HEK293 (cell line): Measurements from ENCODE around the gene GNAZ.

Source experiments
- CTCF ChIA-PET: fragments of 350-600 bp; formaldehyde crosslinking; extraction: SDS; loops from one replicate; lab custom pipeline; 2021; ENCODE audit warnings: antibody characterized with exemption; lab: Yijun Ruan, JAX
- POLR2A ChIA-PET: fragments of 300-600 bp; formaldehyde crosslinking; extraction: SDS; loops from one replicate; lab custom pipeline; 2020; ENCODE audit warnings: antibody characterized with exemption, inconsistent platforms; lab: Yijun Ruan, JAX
- H3K27ac ChIP-seq: fragments of 200-500 bp; sonication (Bioruptor generic); 2 replicates; pipeline ENCODE4 v1.5.1; 2014; ENCODE audit warnings: low read depth, low read length, control low read depth, inconsistent platforms; ENCODE audit errors: extremely low read depth
- H3K36me3 ChIP-seq, 2 experiments: fragments of 200-500 bp in 1 of 2; sonication (Bioruptor generic) in 1 of 2; 1 replicate in 1 of 2; 2 replicates in 1 of 2; pipeline ENCODE4 v1.5.1; 2014 to 2017; ENCODE audit warnings: inconsistent platforms in 2 of 2, low read length in 2 of 2; ENCODE audit not compliant: control insufficient read depth in 2 of 2, insufficient read depth in 1 of 2
- H3K4me1 ChIP-seq: fragments of 200-500 bp; sonication (Bioruptor generic); 2 replicates; pipeline ENCODE4 v1.5.1; 2014; ENCODE audit warnings: mild to moderate bottlenecking, low read length, inconsistent platforms; ENCODE audit not compliant: control insufficient read depth, insufficient read depth
- H3K4me3 ChIP-seq: 2 replicates; pipeline ENCODE4 v1.5.1; 2011; ENCODE audit warnings: low read depth, mild to moderate bottlenecking, control low read depth, low read length, moderate library complexity
- H3K9me3 ChIP-seq: fragments of 200-500 bp; sonication (Bioruptor generic); 2 replicates; pipeline ENCODE4 v1.5.1; 2014; ENCODE audit warnings: low read depth, low read length, inconsistent platforms; ENCODE audit not compliant: control insufficient read depth, insufficient read depth
- BCL6B ChIP-seq: fragments of 450-650 bp; formaldehyde crosslinking; IDR thresholded peaks from 2 replicates; pipeline ENCODE4 v1.5.1; 2017; ENCODE audit warnings: missing biosample characterization, missing genetic modification characterization
- INSM2 ChIP-seq: fragments of 450-650 bp; formaldehyde crosslinking; IDR thresholded peaks from 2 replicates; pipeline ENCODE4 v1.5.1; 2016; ENCODE audit warnings: missing biosample characterization, missing genetic modification characterization
- KLF9 ChIP-seq: fragments of 450-650 bp; formaldehyde crosslinking; IDR thresholded peaks from 2 replicates; pipeline ENCODE4 v1.5.1; 2016; ENCODE audit warnings: missing biosample characterization, missing genetic modification characterization, low read depth
- ZNF157 ChIP-seq: fragments of 450-650 bp; formaldehyde crosslinking; IDR thresholded peaks from 2 replicates; pipeline ENCODE4 v1.5.1; 2016; ENCODE audit warnings: missing biosample characterization, missing genetic modification characterization
- ZNF24 ChIP-seq: fragments of 450-650 bp; formaldehyde crosslinking; IDR thresholded peaks from 2 replicates; pipeline ENCODE4 v1.5.1; 2016; ENCODE audit warnings: missing biosample characterization, missing genetic modification characterization
- ZNF26 ChIP-seq: fragments of 450-650 bp; formaldehyde crosslinking; IDR thresholded peaks from 2 replicates; pipeline ENCODE4 v1.5.1; 2016; ENCODE audit warnings: missing biosample characterization, missing genetic modification characterization
- ZNF366 ChIP-seq: fragments of 450-650 bp; formaldehyde crosslinking; conservative IDR thresholded peaks from 2 replicates; pipeline ENCODE4 v1.5.1; 2016; ENCODE audit warnings: missing biosample characterization, missing genetic modification characterization
- ZNF521 ChIP-seq: fragments of 450-650 bp; formaldehyde crosslinking; IDR thresholded peaks from 2 replicates; pipeline ENCODE4 v1.5.1; 2017; ENCODE audit warnings: missing biosample characterization, mild to moderate bottlenecking, missing genetic modification characterization
- ZNF692 ChIP-seq: fragments of 450-650 bp; formaldehyde crosslinking; IDR thresholded peaks from 2 replicates; pipeline ENCODE4 v1.5.1; 2016; ENCODE audit warnings: missing biosample characterization, missing genetic modification characterization
- TF ChIP-seq, protein P1 (sequence below): fragments of 450-650 bp; IDR thresholded peaks from 2 replicates; pipeline ENCODE4 v1.5.1; 2018; ENCODE audit warnings: missing biosample characterization, missing genetic modification characterization
- TF ChIP-seq, protein P2 (sequence below): fragments of 450-650 bp; formaldehyde crosslinking; IDR thresholded peaks from 2 replicates; pipeline ENCODE4 v1.5.1; 2016; ENCODE audit warnings: missing biosample characterization, missing genetic modification characterization
- TF ChIP-seq, protein P3 (sequence below): fragments of 450-650 bp; formaldehyde crosslinking; IDR thresholded peaks from 2 replicates; pipeline ENCODE4 v1.5.1; 2016; ENCODE audit warnings: missing biosample characterization, missing genetic modification characterization, borderline replicate concordance

GNAZ gene

GRCh38 chr22:23130697-23131096 lies 60.4 kb downstream of the GNAZ start:
- H3K4me1 ChIP-seq = no peaks in the 10 kb centered on the region
- CTCF ChIA-PET = interaction anchor here (0.6 to 6.1 kb wide), 6 partner anchors 47 to 924 kb away, joined by 3 to 161 read pairs (median 3); no protein-coding TSS in a partner anchor
- POLR2A ChIA-PET = interaction anchor here (0.6 kb wide), 1 partner anchor 903 kb away, joined by 3 read pairs; no protein-coding TSS in a partner anchor

DNA sequence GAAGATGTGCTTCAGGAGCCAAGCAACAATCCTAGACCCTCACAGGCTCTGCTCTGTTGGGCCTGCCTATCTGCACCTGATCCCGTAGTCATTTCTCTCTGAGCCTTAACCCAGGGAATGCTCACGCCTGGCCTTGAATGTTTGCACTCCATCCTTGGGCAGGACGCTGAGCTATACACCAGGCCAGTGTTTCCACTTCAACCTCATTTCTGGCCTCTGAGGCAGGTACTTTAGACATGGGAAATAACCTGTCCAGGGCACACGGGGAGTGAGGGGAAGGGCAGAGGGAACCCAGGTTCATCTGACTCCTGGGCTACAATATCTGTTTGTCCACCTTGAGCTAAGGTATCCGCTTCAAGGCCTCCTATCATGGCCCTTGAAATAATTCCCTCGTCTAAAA lies 61.6 kb downstream of the GNAZ start:
- POLR2A ChIA-PET = interaction anchor here (1.6 kb wide), 1 partner anchor 173 kb away, joined by 3 read pairs; no protein-coding TSS in a partner anchor
- CTCF ChIA-PET = interaction anchor here (0.5 to 6.1 kb wide), 8 partner anchors 9 to 378 kb away, joined by 3 to 161 read pairs (median 6); partner anchors contain the start of gene RSPH14
- H3K4me1 ChIP-seq = no peaks in the 10 kb centered on the region

More at GRCh38 chr22:23130697-23131096, 60.4 kb downstream of the GNAZ start:
- H3K27ac ChIP-seq = no peak overlapping the region
- TF ChIP-seq, protein P1, sequence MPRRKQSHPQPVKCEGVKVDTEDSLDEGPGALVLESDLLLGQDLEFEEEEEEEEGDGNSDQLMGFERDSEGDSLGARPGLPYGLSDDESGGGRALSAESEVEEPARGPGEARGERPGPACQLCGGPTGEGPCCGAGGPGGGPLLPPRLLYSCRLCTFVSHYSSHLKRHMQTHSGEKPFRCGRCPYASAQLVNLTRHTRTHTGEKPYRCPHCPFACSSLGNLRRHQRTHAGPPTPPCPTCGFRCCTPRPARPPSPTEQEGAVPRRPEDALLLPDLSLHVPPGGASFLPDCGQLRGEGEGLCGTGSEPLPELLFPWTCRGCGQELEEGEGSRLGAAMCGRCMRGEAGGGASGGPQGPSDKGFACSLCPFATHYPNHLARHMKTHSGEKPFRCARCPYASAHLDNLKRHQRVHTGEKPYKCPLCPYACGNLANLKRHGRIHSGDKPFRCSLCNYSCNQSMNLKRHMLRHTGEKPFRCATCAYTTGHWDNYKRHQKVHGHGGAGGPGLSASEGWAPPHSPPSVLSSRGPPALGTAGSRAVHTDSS (tag by site-specific recombination) = no peak
- TF ChIP-seq, all 188 proteins: peak for 0
- Histone ChIP-seq H3K4me3 (no peak overlapping the region), H3K36me3 (no peaks in the 10 kb centered on the region), H3K9me3 (no peaks in the 10 kb centered on the region)

More for the DNA sequence above, 61.6 kb downstream of the GNAZ start:
- H3K27ac ChIP-seq = no peak overlapping the region
- no peaks in the 10 kb centered on the region for H3K9me3 ChIP-seq
- TF ChIP-seq ZNF366 (no peak), ZNF157 (tag by site-specific recombination) (no peak), ZNF521 (tag by site-specific recombination) (no peak), KLF9 (tag by site-specific recombination) (no peak), ZNF26 (tag by site-specific recombination) (no peak), BCL6B (tag by site-specific recombination) (no peak), ZNF692 (tag by site-specific recombination) (no peak), ZNF24 (tag by site-specific recombination) (no peak), INSM2 (tag by site-specific recombination) (no peak)
- TF ChIP-seq, protein P2, sequence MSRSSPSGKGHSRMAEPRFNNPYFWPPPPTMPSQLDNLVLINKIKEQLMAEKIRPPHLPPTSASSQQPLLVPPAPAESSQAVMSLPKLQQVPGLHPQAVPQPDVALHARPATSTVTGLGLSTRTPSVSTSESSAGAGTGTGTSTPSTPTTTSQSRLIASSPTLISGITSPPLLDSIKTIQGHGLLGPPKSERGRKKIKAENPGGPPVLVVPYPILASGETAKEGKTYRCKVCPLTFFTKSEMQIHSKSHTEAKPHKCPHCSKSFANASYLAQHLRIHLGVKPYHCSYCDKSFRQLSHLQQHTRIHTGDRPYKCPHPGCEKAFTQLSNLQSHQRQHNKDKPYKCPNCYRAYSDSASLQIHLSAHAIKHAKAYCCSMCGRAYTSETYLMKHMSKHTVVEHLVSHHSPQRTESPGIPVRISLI = no peak
- TF ChIP-seq, protein P3, sequence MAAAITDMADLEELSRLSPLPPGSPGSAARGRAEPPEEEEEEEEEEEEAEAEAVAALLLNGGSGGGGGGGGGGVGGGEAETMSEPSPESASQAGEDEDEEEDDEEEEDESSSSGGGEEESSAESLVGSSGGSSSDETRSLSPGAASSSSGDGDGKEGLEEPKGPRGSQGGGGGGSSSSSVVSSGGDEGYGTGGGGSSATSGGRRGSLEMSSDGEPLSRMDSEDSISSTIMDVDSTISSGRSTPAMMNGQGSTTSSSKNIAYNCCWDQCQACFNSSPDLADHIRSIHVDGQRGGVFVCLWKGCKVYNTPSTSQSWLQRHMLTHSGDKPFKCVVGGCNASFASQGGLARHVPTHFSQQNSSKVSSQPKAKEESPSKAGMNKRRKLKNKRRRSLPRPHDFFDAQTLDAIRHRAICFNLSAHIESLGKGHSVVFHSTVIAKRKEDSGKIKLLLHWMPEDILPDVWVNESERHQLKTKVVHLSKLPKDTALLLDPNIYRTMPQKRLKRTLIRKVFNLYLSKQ (tag by site-specific recombination) = no peak
- no peaks in the 10 kb centered on the region for H3K36me3 ChIP-seq
- no peak overlapping the region for H3K4me3 ChIP-seq
